Jurkat, Clone E6-1 (cell line): Measurements from ENCODE around the gene HES4.
"Not testable (repeated sequence)": the region's sequence is repeated elsewhere in the genome, so short reads cannot be mapped to it uniquely, and the experiment has no call there.

Source experiments
- DNase-seq: peaks from one replicate; pipeline ENCODE4 v3.0.0-alpha.2; 2011; ENCODE audit warnings: low read depth, low spot score
- H3K4me3 ChIP-seq: 2 replicates; pipeline ENCODE4 v1.5.1; 2011; ENCODE audit warnings: mild to moderate bottlenecking, low read length, control low read depth, moderate library complexity

Gene HES4

DNA sequence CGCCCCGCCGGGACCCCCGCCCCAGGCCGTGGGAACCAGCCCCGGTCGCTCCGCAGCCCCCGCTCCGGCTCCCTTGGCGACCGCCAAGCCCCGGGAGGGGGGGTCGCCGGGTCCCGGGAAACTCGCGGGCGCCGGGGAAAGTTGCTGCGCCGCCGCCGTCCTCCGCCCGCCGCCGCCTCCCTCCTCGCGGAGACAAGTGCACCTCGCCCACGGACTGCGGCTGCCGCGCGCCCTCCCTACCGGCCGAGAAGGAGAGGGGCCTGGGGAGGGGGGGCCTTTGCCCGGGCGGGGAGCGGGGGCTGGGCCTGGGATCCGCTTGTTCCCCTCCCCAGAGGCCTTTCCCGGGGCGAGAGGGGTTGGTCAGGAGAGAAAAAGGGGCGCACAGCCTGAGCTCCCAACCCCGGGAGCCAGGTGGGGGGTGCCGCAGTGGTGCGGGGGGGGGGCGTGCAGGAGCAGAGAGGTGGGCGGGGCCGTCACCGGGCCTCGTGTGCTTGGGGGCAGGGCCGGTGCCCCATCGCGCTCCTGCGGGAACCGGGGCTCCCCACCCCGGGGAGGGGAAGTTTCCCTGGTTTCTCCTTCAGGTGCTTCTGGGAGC, 20.6 kb upstream of the HES4 start:
- DNase-seq, result no peak
- H3K4me3 ChIP-seq, result peak overlapping the region; percentile 53

GRCh38 chr1:1020000-1020404, 20.1 kb upstream of the HES4 start, which contains the start of gene AGRN:
TSS of gene AGRN (plus strand) at chr1:1020120. CDS start at chr1:1020173, 53 bp downstream.
- DNase-seq, result no peak
- H3K4me3 ChIP-seq, result peak within 1 kb of the TSS; percentile 53

DNA sequence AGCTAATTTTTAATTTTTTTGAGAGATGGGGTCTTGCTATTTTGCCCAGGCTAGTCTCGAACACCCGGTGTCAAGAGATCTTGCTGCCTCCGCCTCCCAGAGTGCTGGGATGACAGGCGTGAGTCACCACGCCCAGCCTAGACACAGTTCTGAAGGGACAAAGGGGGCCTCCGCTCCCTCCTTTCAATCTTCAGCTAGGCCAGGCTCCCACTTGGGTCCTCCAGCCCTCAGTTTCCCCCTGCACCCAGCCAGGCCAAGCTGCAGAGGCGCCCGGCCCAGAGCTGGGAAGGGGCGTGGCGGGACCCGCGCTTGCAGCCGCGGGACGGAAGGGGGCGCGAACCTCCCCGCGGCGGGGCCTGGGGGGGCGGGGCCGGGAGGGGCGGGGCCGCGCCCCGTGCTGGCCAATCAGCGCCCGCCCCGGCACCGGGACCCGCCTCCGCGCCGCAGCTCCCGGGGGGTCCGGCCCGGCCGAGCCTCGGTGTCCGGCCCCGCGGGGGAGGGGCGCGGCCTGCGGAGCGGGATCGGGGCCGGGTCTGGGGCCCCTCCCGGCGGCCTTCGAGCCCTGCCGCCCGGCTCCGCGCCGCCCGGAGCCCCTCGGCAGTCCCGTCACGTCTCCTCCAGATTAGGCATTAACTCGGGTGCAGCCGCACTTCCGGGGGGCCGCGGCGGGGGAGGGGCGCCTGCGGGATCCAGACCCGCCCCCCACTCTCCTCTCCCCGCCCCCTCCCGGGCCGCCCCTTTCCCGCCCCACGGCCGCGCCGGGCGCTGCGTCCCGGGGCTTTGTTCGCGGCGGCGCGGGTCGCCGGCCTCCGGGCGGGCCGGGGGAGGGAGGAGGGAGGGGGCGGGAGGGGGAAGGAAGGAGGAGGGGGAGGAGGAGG, 19.5 kb upstream of the HES4 start:
- H3K4me3 ChIP-seq, result peak overlapping the region; percentile 33
- DNase-seq, result no peak

- not testable (repeated sequence) for DNase-seq, H3K4me3 ChIP-seq
These were observed 18.4 kb upstream of the HES4 start for GRCh38 chr1:1018321-1018685.

GRCh38 chr1:1017397-1018320, 17.8 kb upstream of the HES4 start:
- DNase-seq, H3K4me3 ChIP-seq: not testable (repeated sequence)

DNA sequence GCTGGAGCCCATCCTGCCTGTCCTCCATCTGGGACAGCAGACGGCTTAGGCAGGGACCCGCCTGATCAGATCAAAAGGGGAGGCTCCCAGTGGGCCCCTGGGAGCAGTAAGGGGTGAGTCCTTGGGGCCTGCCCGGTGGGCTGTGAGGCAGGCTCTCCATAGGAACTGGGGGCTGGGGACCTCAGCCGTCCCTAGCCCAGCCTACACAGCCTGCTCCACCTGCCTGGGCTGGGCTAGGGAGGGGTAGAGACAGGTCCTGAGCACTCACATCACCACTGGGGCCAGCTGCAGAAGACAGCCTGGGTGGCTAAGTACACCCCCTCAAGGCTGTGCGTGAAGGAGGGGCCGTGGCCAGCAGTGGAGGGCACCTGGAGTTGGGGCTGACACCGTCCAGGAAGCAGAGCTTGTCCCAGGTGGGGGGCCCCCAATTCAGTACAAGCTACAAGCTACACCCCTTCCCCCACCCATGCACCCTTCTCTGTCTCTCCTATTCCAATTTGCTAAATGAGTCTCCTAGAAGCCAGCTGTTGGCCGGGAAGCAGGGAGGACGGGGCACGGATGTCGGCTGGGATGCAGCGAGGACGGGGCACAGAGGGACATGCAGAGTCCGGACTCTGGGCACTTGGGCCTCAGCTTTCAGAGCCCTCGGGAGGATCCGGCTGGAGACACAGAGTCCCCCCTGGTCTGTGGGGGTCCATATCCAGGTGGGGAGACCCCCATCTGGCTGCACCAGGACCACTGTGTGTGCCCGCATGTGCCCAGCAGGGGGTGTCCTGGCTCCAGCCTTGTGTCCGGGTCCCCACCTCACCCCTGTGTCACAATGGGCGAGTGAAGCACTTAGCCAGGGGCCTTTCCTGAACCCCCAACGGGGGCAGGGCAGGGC, 15.1 kb upstream of the HES4 start:
- no peak for DNase-seq
- H3K4me3 ChIP-seq, result peak overlapping the region; percentile 90

DNA sequence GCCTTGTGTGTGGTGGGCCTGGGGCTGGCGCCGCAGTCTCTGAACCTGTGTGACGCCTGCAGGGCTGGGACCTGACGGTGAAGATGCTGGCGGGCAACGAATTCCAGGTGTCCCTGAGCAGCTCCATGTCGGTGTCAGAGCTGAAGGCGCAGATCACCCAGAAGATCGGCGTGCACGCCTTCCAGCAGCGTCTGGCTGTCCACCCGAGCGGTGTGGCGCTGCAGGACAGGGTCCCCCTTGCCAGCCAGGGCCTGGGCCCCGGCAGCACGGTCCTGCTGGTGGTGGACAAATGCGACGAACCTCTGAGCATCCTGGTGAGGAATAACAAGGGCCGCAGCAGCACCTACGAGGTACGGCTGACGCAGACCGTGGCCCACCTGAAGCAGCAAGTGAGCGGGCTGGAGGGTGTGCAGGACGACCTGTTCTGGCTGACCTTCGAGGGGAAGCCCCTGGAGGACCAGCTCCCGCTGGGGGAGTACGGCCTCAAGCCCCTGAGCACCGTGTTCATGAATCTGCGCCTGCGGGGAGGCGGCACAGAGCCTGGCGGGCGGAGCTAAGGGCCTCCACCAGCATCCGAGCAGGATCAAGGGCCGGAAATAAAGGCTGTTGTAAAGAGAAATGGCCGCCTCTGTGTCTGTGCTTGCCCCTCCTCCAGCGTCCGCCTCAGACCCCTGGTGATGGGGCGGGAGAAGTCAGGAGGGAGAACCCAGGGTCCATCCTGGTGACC, 14.2 kb upstream of the HES4 start:
- peak overlapping the region; percentile 90 for H3K4me3 ChIP-seq
- no peak for DNase-seq

DNA sequence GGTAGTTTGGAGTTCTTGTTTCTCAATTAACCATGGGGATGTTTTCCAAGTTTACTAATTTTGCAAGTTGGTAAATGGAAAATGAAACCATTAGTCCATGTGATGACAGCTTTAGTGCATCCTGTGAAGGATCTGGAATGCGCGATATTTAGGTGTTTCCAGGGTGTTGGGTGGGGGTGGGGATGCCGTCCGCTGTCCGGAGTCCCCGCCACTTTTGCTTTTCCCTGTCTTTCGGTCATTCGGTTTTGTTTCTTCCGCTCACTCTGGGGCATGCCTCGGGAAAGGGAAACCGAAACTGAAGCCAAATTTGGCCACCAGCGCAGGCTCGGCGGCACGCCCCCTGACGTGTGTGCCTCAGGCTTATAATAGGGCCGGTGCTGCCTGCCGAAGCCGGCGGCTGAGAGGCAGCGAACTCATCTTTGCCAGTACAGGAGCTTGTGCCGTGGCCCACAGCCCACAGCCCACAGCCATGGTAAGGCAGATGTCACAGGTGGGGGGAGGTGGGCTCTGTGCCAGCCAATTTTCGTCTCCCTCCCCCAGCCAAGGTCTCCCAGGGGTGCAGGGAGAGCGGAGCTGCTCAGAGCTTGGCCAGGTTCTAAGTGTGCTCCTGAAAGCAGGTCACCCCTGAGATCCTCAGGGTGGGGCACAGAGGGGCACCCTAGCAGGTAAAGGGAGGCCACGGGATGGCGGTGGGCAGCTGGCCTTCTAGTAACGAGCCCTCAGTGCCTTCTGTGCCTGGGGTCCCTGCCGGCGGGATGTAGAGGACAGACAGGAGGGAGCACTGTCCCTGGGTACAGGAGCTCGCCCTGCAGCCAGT, 13.4 kb upstream of the HES4 start, which contains the start of gene ISG15:
ISG15 (plus strand) TSS at position 393 of the 817 bp plus-strand sequence; CDS start at position 470, 77 bp downstream.
- peak; percentile 84 for DNase-seq
- peak within 1 kb of the TSS; percentile 90 for H3K4me3 ChIP-seq

DNA sequence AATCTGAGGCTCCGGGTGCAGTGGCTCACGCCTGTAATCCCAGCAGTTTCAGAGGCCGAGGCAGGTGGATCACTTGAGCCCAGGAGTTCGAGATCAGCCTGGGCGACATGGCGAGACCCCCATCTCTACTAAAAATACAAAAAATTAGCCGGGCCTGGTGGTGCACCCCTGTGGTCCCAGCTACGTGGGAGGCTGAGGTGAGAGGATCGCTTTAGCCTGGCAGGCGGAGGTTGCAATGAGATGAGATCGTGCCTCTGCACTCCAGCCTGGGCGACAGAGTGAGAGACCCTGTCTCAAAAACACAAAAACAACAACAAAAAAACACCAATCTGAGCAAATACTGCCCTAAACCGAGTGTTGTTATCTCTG, 12.8 kb upstream of the HES4 start:
- not testable (repeated sequence) for DNase-seq
- peak overlapping the region; percentile 90 for H3K4me3 ChIP-seq

GRCh38 chr1:1011396-1011949, 11.6 kb upstream of the HES4 start:
- H3K4me3 ChIP-seq, result no peak overlapping the region
- no peak for DNase-seq

DNA sequence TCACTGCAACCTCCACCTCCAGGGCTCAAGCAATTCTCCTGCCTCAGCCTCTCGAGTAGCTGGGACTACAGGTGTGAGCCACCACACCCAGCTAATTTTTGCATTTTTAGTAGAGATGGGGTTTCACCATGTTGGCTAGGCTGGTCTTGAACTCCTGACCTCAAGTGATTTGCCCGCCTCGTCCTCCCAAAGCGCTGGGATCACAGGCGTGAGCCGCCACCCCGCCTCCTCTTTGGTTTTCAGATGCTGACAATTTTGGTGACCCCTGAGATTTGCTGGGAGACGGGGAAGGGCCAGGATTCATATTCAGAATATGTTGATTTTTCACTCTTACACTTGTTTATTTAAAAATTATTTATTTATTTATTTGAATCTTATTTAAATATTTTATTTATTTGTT, 10.2 kb upstream of the HES4 start:
- DNase-seq, H3K4me3 ChIP-seq: not testable (repeated sequence)

DNA sequence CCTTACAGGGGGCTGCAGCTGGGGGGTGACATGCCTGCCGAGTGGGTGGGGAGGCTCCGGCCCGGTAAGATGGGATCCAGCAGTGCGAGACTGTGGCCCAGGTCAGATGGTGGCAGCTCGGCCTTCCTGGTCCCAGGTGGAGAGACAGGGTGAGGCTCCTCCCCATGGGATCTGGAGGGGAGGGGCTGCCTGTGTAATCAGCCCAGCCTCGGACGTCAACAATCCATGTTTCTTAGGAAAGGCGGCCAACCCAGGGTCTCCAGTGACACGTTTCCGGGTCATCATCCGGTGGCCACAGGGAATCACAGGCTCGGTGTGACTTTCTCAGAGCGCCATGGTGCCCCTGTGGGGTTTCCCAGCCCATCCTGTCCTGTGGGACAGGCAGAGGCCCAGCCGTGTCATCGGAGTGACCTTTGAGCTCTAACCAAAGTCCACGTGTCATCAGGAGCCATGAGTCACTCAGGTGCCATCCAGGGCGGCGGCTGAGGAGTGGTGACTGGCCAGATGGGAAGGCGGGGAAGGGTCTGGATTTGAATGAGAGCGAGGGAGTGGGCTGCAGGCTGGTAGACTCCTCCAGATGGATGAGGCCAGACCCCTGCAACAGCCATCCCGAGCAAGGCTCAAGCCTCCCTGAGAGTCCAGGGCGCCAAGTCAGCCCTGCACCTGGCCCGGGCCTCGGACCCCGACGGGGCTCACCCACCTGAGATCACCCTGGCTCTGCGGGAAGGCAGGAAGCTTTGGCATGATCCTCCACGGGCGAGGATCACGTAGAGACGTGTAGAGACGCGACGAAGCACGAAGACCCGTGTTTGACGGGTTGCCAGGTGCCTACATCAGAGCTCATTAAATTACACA, 6.6 kb upstream of the HES4 start:
- DNase-seq, result no peak

GRCh38 chr1:1005774-1006304, 5.9 kb upstream of the HES4 start:
- DNase-seq, result no peak
- H3K4me3 ChIP-seq, result no peak overlapping the region

More for the DNA sequence above, 6.6 kb upstream of the HES4 start:
- no peak overlapping the region for H3K4me3 ChIP-seq

DNA sequence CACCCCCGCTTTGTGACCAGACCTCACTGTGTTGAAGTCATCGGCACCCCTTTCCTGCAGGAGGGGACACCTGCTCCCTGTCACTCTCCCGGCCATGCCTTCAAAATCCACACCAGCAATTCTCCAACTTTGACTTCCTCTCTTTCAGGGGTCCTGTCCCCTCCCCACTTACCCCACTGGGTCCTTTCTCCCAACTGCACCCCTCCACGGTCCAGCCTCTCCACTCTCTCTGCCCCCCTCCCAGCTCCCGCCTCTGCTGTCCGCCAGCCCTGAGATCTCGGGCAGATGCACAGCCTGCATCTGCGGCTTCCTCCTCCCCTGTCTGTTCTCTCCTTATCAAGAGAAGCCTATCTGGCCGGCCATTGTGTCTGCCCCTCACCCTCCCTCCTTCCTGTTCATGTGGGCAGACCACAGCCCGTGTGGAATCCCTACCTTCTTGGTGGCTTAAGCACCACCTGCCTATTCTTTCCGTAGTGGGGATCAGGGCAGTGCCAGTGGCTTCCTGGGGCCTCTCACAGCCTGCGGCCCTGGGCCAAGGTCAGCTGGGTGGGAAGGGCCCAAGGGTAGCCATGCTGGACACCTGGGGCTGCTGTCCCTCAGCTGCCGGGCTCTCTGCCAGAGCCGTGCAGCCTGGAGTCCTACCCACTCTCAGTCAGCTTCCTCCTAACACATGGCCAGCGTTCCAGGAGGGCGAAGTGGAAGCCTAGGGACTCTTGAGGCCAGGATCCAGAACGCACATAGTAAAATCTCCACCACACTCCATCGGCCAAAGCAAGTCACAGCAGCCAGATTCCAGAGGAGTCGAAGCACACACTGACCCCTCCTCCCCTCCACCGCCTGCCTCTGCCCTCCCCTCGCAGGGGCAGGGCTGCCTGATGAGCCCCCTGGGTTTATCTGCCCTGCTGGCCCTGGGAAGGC, 5.1 kb upstream of the HES4 start:
- DNase-seq, result peak; percentile 67
- H3K4me3 ChIP-seq, result no peak overlapping the region

DNA sequence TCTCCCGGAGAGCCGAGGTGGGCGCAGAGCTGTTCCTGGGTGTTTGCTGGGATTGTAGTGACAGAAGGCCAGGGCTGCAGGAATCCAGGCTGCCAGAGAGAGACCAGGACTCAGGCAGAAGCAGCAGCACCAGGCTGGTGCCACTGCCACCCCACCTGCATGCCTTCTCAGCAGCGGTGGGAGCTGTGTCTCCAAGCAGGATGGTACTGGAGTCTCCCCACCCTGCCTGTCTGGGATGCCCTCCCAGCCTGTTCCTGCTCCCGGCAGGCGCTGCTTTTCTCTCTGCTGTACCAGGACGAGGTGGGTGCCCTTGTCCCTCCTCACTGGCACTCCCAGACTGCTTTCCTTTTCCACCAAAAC, 4.5 kb upstream of the HES4 start:
- no peak overlapping the region for H3K4me3 ChIP-seq

More for the DNA sequence above, 4.5 kb upstream of the HES4 start:
- DNase-seq, result no peak
